Hippocampal formation (tissue), 2 donors: ENCODE measurements around the gene NAGS.
"Not testable (repeated sequence)": the region's sequence is repeated elsewhere in the genome, so short reads cannot be mapped to it uniquely, and the experiment has no call there.

ENCODE experiments used
- DNase-seq, 2 donors: peaks; one replicate each; lab custom pipeline; 2025; lab: John Stamatoyannopoulos, UW

Gene NAGS

GRCh38 chr17:43984521-43984920, 19.9 kb upstream of the NAGS start:
- DNase-seq, result no peak

- DNase-seq, result no peak
These were observed 18.0 kb upstream of the NAGS start for GRCh38 chr17:43986225-43986981.

- no peak for DNase-seq
These were observed 17.0 kb upstream of the NAGS start for GRCh38 chr17:43987131-43988021.

GRCh38 chr17:43988301-43988700, 16.1 kb upstream of the NAGS start:
- no peak for DNase-seq

GRCh38 chr17:43992641-43993040, 11.8 kb upstream of the NAGS start:
- no peak for DNase-seq

GRCh38 chr17:43994272-43995149, 9.9 kb upstream of the NAGS start:
- DNase-seq, result peak; percentile 18 to 47

- DNase-seq, result no peak
These were observed 9.3 kb upstream of the NAGS start for GRCh38 chr17:43995150-43995471.

- not testable (repeated sequence) for DNase-seq
These were observed 7.2 kb upstream of the NAGS start for GRCh38 chr17:43997180-43997579.

- no peak for DNase-seq
These were observed 5.9 kb upstream of the NAGS start for GRCh38 chr17:43998552-43998951.

- no peak for DNase-seq
These were observed 5.4 kb upstream of the NAGS start for GRCh38 chr17:43999024-43999423.

GRCh38 chr17:44000141-44000860, 4.1 kb upstream of the NAGS start:
- no peak for DNase-seq

GRCh38 chr17:44000871-44001460, 3.5 kb upstream of the NAGS start:
- no peak for DNase-seq

GRCh38 chr17:44001461-44001920, 2.9 kb upstream of the NAGS start:
- no peak for DNase-seq

GRCh38 chr17:44002141-44002848, 2.1 kb upstream of the NAGS start:
- no peak for DNase-seq

GRCh38 chr17:44004761-44005526, 522 bp downstream of the NAGS start:
- DNase-seq, result no peak

GRCh38 chr17:44005527-44006271, 1.3 kb downstream of the NAGS start:
- no peak for DNase-seq

GRCh38 chr17:44006272-44006597, 1.8 kb downstream of the NAGS start:
- DNase-seq, result no peak

GRCh38 chr17:44006598-44007345, 2.4 kb downstream of the NAGS start:
- peak; percentile 33 to 65 for DNase-seq
